Caco-2 (cell line): ENCODE data around the gene DPP10. TPM values are rescaled to one million over a fixed set of nuclear protein-coding genes. Genes with fewer than 3 reads are reported as not detected.

Experiments
- BruUV-seq: library from RNA; stranded (reverse); fragments of 400-500 nt; replicated peaks from 2 replicates; lab custom pipeline; 2021; lab: Mats Ljungman, UMichigan
- CTCF ChIA-PET: fragments of 300-600 bp; sonication (Branson Sonifier 250); formaldehyde crosslinking; loops from one replicate; lab custom pipeline; 2022; ENCODE audit warnings: antibody characterized with exemption; lab: Charles Lee
- POLR2A ChIA-PET: fragments of 300-600 bp; sonication (Branson Sonifier 250); formaldehyde crosslinking; loops from one replicate; lab custom pipeline; 2022; ENCODE audit warnings: antibody characterized with exemption; lab: Charles Lee
- DNase-seq, 2 experiments: peaks; one replicate each; pipeline versions ENCODE4 v3.0.0 to v3.0.0-alpha.2; 2020 to 2022
- H3K27me3 ChIP-seq: replicated peaks from 2 replicates; pipeline ENCODE4 v1.6.0; 2011; ENCODE audit warnings: low read length; ENCODE audit not compliant: control insufficient read depth, insufficient read depth
- H3K36me3 ChIP-seq: 2 replicates; pipeline ENCODE4 v1.5.1; 2011; ENCODE audit warnings: low read length; ENCODE audit not compliant: control insufficient read depth, insufficient read depth
- H3K4me1 ChIP-seq: fragments of 250-450 bp; sonication (Bioruptor Pico); 2 replicates; pipeline ENCODE4 v1.5.1; 2020; ENCODE audit warnings: mild to moderate bottlenecking
- H3K4me3 ChIP-seq: 2 replicates; pipeline ENCODE4 v1.5.1; 2011; ENCODE audit warnings: low read depth, mild to moderate bottlenecking, control low read depth, low read length
- H3K9me3 ChIP-seq: fragments of 250-450 bp; sonication (Bioruptor Pico); 2 replicates; pipeline ENCODE4 v1.5.1; 2020; ENCODE audit warnings: mild to moderate bottlenecking, moderate library complexity
- H3K27ac Mint-ChIP-seq: one replicate; pipeline ENCODE4 v1.8.0; 2022; ENCODE audit warnings: mixed read lengths; ENCODE audit not compliant: unreplicated experiment
- H3K27me3 Mint-ChIP-seq: one replicate; pipeline ENCODE4 v1.8.0; 2022; ENCODE audit warnings: mixed read lengths; ENCODE audit not compliant: insufficient read depth, unreplicated experiment
- H3K36me3 Mint-ChIP-seq: one replicate; pipeline ENCODE4 v1.8.0; 2022; ENCODE audit warnings: mild to moderate bottlenecking, mixed read lengths; ENCODE audit not compliant: insufficient read depth, unreplicated experiment
- H3K4me1 Mint-ChIP-seq: one replicate; pipeline ENCODE4 v1.8.0; 2022; ENCODE audit warnings: low read depth, mixed read lengths; ENCODE audit not compliant: unreplicated experiment
- H3K4me3 Mint-ChIP-seq: one replicate; pipeline ENCODE4 v1.8.0; 2022; ENCODE audit warnings: mild to moderate bottlenecking, moderate library complexity, mixed read lengths; ENCODE audit not compliant: unreplicated experiment
- H3K9me3 Mint-ChIP-seq: one replicate; pipeline ENCODE4 v1.8.0; 2022; ENCODE audit warnings: mixed read lengths; ENCODE audit not compliant: unreplicated experiment
- intact Hi-C: fragments of 100-400 bp; cut with micrococcal nuclease; formaldehyde crosslinking; loops from one replicate; pipeline ENCODE4 v1.10.0; 2022; ENCODE audit not compliant: unreplicated experiment
- total RNA-seq: library from RNA; stranded (reverse); gene quantifications from 2 replicates; pipeline ENCODE4 v1.2.3, GENCODE V29; 2022
- TF ChIP-seq, protein P1 (sequence below), 2 experiments: fragments of 200-600 bp in 1 of 2; IDR thresholded peaks; 1 replicate in 1 of 2; 2 replicates in 1 of 2; pipeline versions ENCODE4 v1.5.1 to v1.8.0; 2011 to 2022; ENCODE audit warnings: antibody characterized with exemption in 1 of 2, control low read depth in 1 of 2, inconsistent platforms in 1 of 2, low read depth in 1 of 2, low read length in 1 of 2, mild to moderate bottlenecking in 1 of 2, moderate library complexity in 1 of 2; ENCODE audit not compliant: insufficient read depth in 1 of 2, severe bottlenecking in 1 of 2, unreplicated experiment in 1 of 2

DPP10 gene
- total RNA-seq, 1 experiment from 2014 or later = not detected

DNA sequence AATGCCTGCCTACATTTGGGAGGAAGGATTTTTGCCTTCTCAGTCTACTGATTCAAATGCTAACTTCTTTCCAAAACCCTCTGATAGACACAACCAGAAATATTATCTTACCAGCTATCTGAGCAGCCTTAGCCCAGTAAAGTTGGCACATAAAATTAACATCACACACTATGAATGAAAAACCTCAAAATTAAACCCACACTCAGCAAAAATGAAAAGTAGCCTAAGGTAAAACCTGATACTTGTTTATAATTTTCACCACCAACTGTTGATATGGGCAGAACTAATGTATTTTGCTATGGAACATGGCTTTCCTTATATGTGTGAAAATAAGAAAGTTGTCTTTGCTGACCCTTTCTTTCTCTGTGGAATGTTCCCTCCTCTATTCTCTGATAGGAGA, 226.0 kb downstream of the DPP10 start:
- no peaks in the 10 kb centered on the region for H3K9me3 Mint-ChIP-seq
- H3K27me3 ChIP-seq = no peaks in the 10 kb centered on the region
- no TSS peak for BruUV-seq
- intact Hi-C loops = no loop called here
- no peaks in the 10 kb centered on the region for H3K4me1 ChIP-seq
- no peaks in the 10 kb centered on the region for H3K36me3 Mint-ChIP-seq
- no peaks in the 10 kb centered on the region for H3K9me3 ChIP-seq
- POLR2A ChIA-PET = no interaction called here
- TF ChIP-seq, protein P1, sequence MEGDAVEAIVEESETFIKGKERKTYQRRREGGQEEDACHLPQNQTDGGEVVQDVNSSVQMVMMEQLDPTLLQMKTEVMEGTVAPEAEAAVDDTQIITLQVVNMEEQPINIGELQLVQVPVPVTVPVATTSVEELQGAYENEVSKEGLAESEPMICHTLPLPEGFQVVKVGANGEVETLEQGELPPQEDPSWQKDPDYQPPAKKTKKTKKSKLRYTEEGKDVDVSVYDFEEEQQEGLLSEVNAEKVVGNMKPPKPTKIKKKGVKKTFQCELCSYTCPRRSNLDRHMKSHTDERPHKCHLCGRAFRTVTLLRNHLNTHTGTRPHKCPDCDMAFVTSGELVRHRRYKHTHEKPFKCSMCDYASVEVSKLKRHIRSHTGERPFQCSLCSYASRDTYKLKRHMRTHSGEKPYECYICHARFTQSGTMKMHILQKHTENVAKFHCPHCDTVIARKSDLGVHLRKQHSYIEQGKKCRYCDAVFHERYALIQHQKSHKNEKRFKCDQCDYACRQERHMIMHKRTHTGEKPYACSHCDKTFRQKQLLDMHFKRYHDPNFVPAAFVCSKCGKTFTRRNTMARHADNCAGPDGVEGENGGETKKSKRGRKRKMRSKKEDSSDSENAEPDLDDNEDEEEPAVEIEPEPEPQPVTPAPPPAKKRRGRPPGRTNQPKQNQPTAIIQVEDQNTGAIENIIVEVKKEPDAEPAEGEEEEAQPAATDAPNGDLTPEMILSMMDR (IDR thresholded peaks at IDR 0.05; ENCODE audit: insufficient read depth in 1 of 2, low read depth in 1 of 2, low read length in 1 of 2, severe bottlenecking in 1 of 2, unreplicated experiment in 1 of 2) = no peak
- H3K4me3 Mint-ChIP-seq = no peak overlapping the region
- DNase-seq = no peak
- H3K4me3 ChIP-seq = no peak overlapping the region
- H3K4me1 Mint-ChIP-seq = no peaks in the 10 kb centered on the region
- H3K27ac Mint-ChIP-seq = no peak overlapping the region
- H3K27me3 Mint-ChIP-seq = no peaks in the 10 kb centered on the region
- no peaks in the 10 kb centered on the region for H3K36me3 ChIP-seq
- CTCF ChIA-PET = no interaction called here

GRCh38 chr2:114683251-114683650, 240.8 kb downstream of the DPP10 start:
- Mint-ChIP-seq H3K36me3 (no peaks in the 10 kb centered on the region), H3K27me3 (no peaks in the 10 kb centered on the region), H3K4me3 (no peak overlapping the region), H3K27ac (no peak overlapping the region), H3K9me3 (no peaks in the 10 kb centered on the region), H3K4me1 (no peaks in the 10 kb centered on the region)
- BruUV-seq = no TSS peak
- Histone ChIP-seq H3K9me3 (no peaks in the 10 kb centered on the region), H3K4me1 (peaks cover 5% of the 10 kb centered on the region; the same call in 1 of the 2 replicates), H3K4me3 (no peak overlapping the region), H3K36me3 (no peaks in the 10 kb centered on the region), H3K27me3 (no peaks in the 10 kb centered on the region)
- no peak for DNase-seq
- POLR2A ChIA-PET = no interaction called here
- TF ChIP-seq, protein P1 (IDR thresholded peaks at IDR 0.05; ENCODE audit: insufficient read depth in 1 of 2, low read depth in 1 of 2, low read length in 1 of 2, severe bottlenecking in 1 of 2, unreplicated experiment in 1 of 2) = no peak
- CTCF ChIA-PET = no interaction called here
- intact Hi-C loops = no loop called here

GRCh38 chr2:114684403-114684802, 242.0 kb downstream of the DPP10 start:
- no peak for DNase-seq
- Histone ChIP-seq H3K27me3 (no peaks in the 10 kb centered on the region), H3K36me3 (no peaks in the 10 kb centered on the region), H3K4me1 (peaks cover 5% of the 10 kb centered on the region; the same call in 1 of the 2 replicates), H3K4me3 (no peak overlapping the region), H3K9me3 (no peaks in the 10 kb centered on the region)
- CTCF ChIA-PET = no interaction called here
- Mint-ChIP-seq H3K36me3 (no peaks in the 10 kb centered on the region), H3K4me3 (no peak overlapping the region), H3K9me3 (no peaks in the 10 kb centered on the region), H3K4me1 (peaks cover 6% of the 10 kb centered on the region), H3K27ac (no peak overlapping the region), H3K27me3 (no peaks in the 10 kb centered on the region)
- intact Hi-C loops = no loop called here
- TF ChIP-seq, protein P1 (IDR thresholded peaks at IDR 0.05; ENCODE audit: insufficient read depth in 1 of 2, low read depth in 1 of 2, low read length in 1 of 2, severe bottlenecking in 1 of 2, unreplicated experiment in 1 of 2) = no peak
- BruUV-seq = no TSS peak
- POLR2A ChIA-PET = no interaction called here
